A673 (cell line): ENCODE data around the gene MAP3K10. TPM values are rescaled to one million over a fixed set of nuclear protein-coding genes. Genes with fewer than 3 reads are reported as not detected.

ENCODE experiments used
- BruUV-seq: library from RNA; stranded (reverse); fragments of 400-500 nt; replicated peaks from 2 replicates; lab custom pipeline; 2021; lab: Mats Ljungman, UMichigan
- CTCF ChIA-PET: fragments of 300-600 bp; sonication (Branson Sonifier 250); formaldehyde crosslinking; loops from one replicate; lab custom pipeline; 2022; ENCODE audit warnings: antibody characterized with exemption; lab: Charles Lee
- POLR2A ChIA-PET: fragments of 300-600 bp; sonication (Branson Sonifier 250); formaldehyde crosslinking; loops from one replicate; lab custom pipeline; 2022; ENCODE audit warnings: antibody characterized with exemption; ENCODE audit not compliant: low non-redundant PET; lab: Charles Lee
- DNase-seq: peaks from one replicate; pipeline ENCODE4 v3.0.0-alpha.2; 2015; ENCODE audit warnings: low spot score
- H3K27ac ChIP-seq: fragments of 200-600 bp; sonication (generic); 2 replicates; pipeline ENCODE4 v1.5.1; 2016; ENCODE audit warnings: mixed run types, low read depth, mild to moderate bottlenecking, mixed read lengths, antibody characterized with exemption, low read length; ENCODE audit not compliant: poor library complexity, severe bottlenecking
- H3K27me3 ChIP-seq: fragments of 200-600 bp; sonication (generic); replicated peaks from 2 replicates; pipeline ENCODE4 v1.6.1; 2017; ENCODE audit warnings: mixed run types, low read depth, mild to moderate bottlenecking, mixed read lengths, antibody characterized with exemption, low read length; ENCODE audit not compliant: insufficient read depth, poor library complexity
- H3K36me3 ChIP-seq: fragments of 200-600 bp; sonication (generic); 2 replicates; pipeline ENCODE4 v1.6.1; 2016; ENCODE audit warnings: mixed run types, mild to moderate bottlenecking, mixed read lengths, antibody characterized with exemption, low read length; ENCODE audit not compliant: insufficient read depth, poor library complexity, severe bottlenecking
- H3K4me1 ChIP-seq: fragments of 200-600 bp; sonication (generic); 2 replicates; pipeline ENCODE4 v1.6.1; 2017; ENCODE audit warnings: mixed run types, mild to moderate bottlenecking, mixed read lengths, antibody characterized with exemption, low read length; ENCODE audit not compliant: insufficient read depth, poor library complexity, severe bottlenecking
- H3K4me3 ChIP-seq: fragments of 200-600 bp; sonication (generic); 2 replicates; pipeline ENCODE4 v1.5.1; 2016; ENCODE audit warnings: low read depth, mixed run types, mild to moderate bottlenecking, mixed read lengths, low read length; ENCODE audit not compliant: poor library complexity, severe bottlenecking
- H3K9me3 ChIP-seq: fragments of 200-600 bp; sonication (generic); 2 replicates; pipeline ENCODE4 v1.6.1; 2016; ENCODE audit warnings: mixed run types, low read depth, mild to moderate bottlenecking, mixed read lengths, antibody characterized with exemption, low read length; ENCODE audit not compliant: poor library complexity, severe bottlenecking
- CTCF ChIP-seq: fragments of 300-800, 200-600 bp; sonication (generic); conservative IDR thresholded peaks from 2 replicates; pipeline ENCODE4 v1.5.1; 2017; ENCODE audit warnings: low read depth, mild to moderate bottlenecking, antibody characterized with exemption, low read length, moderate library complexity, mixed read lengths
- EZH2 ChIP-seq: fragments of 200-600 bp; sonication (generic); IDR thresholded peaks from 2 replicates; pipeline ENCODE4 v1.6.1; 2017; ENCODE audit warnings: borderline replicate concordance, low read depth, mild to moderate bottlenecking, mixed read lengths, antibody characterized with exemption, low read length; ENCODE audit not compliant: poor library complexity, severe bottlenecking
- intact Hi-C: fragments of 100-400 bp; cut with micrococcal nuclease; formaldehyde crosslinking; loops from one replicate; pipeline ENCODE4 v1.10.0; 2022; ENCODE audit not compliant: unreplicated experiment
- total RNA-seq: library from RNA; stranded (reverse); gene quantifications from 2 replicates; pipeline ENCODE4 v1.2.3, GENCODE V29; 2021

MAP3K10 gene
- total RNA-seq, 1 experiment from 2014 or later: 17.8 TPM

- intact Hi-C loops: no loop called here
- ChIA-PET POLR2A (no interaction called here), CTCF (no interaction called here)
- no peaks in the 10 kb centered on the region for H3K27me3 ChIP-seq
- peaks cover 35% of the 10 kb centered on the region for H3K36me3 ChIP-seq
- no TSS peak for BruUV-seq
- DNase-seq: no peak
- no peaks in the 10 kb centered on the region for H3K4me1 ChIP-seq
- no peak overlapping the region for H3K4me3 ChIP-seq
- no peaks in the 10 kb centered on the region for H3K9me3 ChIP-seq
- TF ChIP-seq CTCF (no peak), EZH2 (no peak)
- H3K27ac ChIP-seq: no peak overlapping the region
These were observed 45.1 kb downstream of the MAP3K10 start for GRCh38 chr19:40236366-40236765.

GRCh38 chr19:40237791-40238190 lies 46.6 kb downstream of the MAP3K10 start:
- Histone ChIP-seq H3K4me1 (no peaks in the 10 kb centered on the region), H3K27ac (no peak overlapping the region), H3K4me3 (no peak overlapping the region), H3K36me3 (peaks cover 48% of the 10 kb centered on the region), H3K27me3 (no peaks in the 10 kb centered on the region), H3K9me3 (no peaks in the 10 kb centered on the region)
- DNase-seq: no peak
- intact Hi-C loops: no loop called here
- TF ChIP-seq CTCF: no peak
- no peak for TF ChIP-seq EZH2
- ChIA-PET POLR2A (no interaction called here), CTCF (no interaction called here)
- no TSS peak for BruUV-seq

GRCh38 chr19:40238775-40239174 lies 47.5 kb downstream of the MAP3K10 start:
- CTCF ChIA-PET: no interaction called here
- intact Hi-C loops: no loop called here
- Histone ChIP-seq H3K4me3 (no peak overlapping the region), H3K36me3 (peaks cover 47% of the 10 kb centered on the region), H3K4me1 (no peaks in the 10 kb centered on the region), H3K9me3 (no peaks in the 10 kb centered on the region), H3K27ac (no peak overlapping the region), H3K27me3 (no peaks in the 10 kb centered on the region)
- no TSS peak for BruUV-seq
- no peak for TF ChIP-seq CTCF
- no peak for TF ChIP-seq EZH2
- no peak for DNase-seq
- POLR2A ChIA-PET: no interaction called here
